Tibial artery (tissue), 4 donors: ENCODE measurements around the gene SMPD3.

Experiments used
- DNase-seq, 2 donors: peaks; one replicate each; pipeline ENCODE4 v3.0.0-alpha.2; 2019
- H3K27ac ChIP-seq, 2 donors: fragments of 200-600 bp; sonication (generic) in 1 of 2; 1 replicate in 1 of 2; 2 replicates in 1 of 2; pipeline ENCODE4 v1.5.1; 2018 to 2019; ENCODE audit warnings: mild to moderate bottlenecking in 1 of 2
- H3K27me3 ChIP-seq, 2 donors: fragments of 200-600 bp; sonication (generic) in 1 of 2; one replicate each; pipeline versions ENCODE4 v1.5.1 to v1.6.0; 2016 to 2019
- H3K36me3 ChIP-seq, 3 donors: fragments of 200-600 bp; sonication (generic) in 2 of 3; one replicate each; pipeline ENCODE4 v1.5.1; 2016 to 2019; ENCODE audit warnings: mild to moderate bottlenecking in 2 of 3
- H3K4me1 ChIP-seq, 4 donors: fragments of 200-600 bp; sonication (generic) in 2 of 4; 1 replicate in 3 of 4; 2 replicates in 1 of 4; pipeline ENCODE4 v1.5.1; 2016 to 2019
- H3K4me3 ChIP-seq, 2 donors: fragments of 200-600 bp; sonication (generic) in 1 of 2; 1 replicate in 1 of 2; 2 replicates in 1 of 2; pipeline ENCODE4 v1.5.1; 2018 to 2019; ENCODE audit warnings: mild to moderate bottlenecking in 2 of 2
- H3K9me3 ChIP-seq, 3 donors: fragments of 200-600 bp; sonication (generic) in 1 of 3; one replicate each; pipeline ENCODE4 v1.5.1; 2016 to 2019
- CTCF ChIP-seq, 2 experiments: fragments of 200-600 bp in 1 of 2; fragments of 450-650 bp in 1 of 2; IDR thresholded peaks; one replicate each; pipeline ENCODE4 v1.5.1; 2017 to 2019; ENCODE audit warnings: antibody characterized with exemption in 2 of 2, mild to moderate bottlenecking in 1 of 2, moderate library complexity in 1 of 2
- intact Hi-C: fragments of 100-400 bp; cut with DNase I; formaldehyde crosslinking; loops from one replicate; pipeline ENCODE4 v1.15.0; 2023; ENCODE audit warnings: low total_unique reads

The SMPD3 gene

GRCh38 chr16:68433316-68433715 is 15.0 kb downstream of the SMPD3 start:
- H3K4me1 ChIP-seq = no peaks in the 10 kb centered on the region
- no peak overlapping the region for H3K27ac ChIP-seq
- no peak for TF ChIP-seq CTCF (IDR thresholded peaks at IDR 0.05)
- intact Hi-C loops = no loop called here
- no peak for DNase-seq
- peaks cover 0 to 8% of the 10 kb centered on the region in 2 donors for H3K27me3 ChIP-seq
- H3K4me3 ChIP-seq = no peak overlapping the region
- H3K9me3 ChIP-seq = no peaks in the 10 kb centered on the region
- no peaks in the 10 kb centered on the region for H3K36me3 ChIP-seq

GRCh38 chr16:68432701-68433100 is 15.6 kb downstream of the SMPD3 start:
- Histone ChIP-seq H3K27ac (no peak overlapping the region), H3K4me3 (no peak overlapping the region), H3K9me3 (no peaks in the 10 kb centered on the region), H3K36me3 (no peaks in the 10 kb centered on the region), H3K27me3 (peaks cover 0 to 2% of the 10 kb centered on the region in 2 donors), H3K4me1 (no peaks in the 10 kb centered on the region)
- intact Hi-C loops = no loop called here
- TF ChIP-seq CTCF (IDR thresholded peaks at IDR 0.05) = no peak
- no peak for DNase-seq

DNA sequence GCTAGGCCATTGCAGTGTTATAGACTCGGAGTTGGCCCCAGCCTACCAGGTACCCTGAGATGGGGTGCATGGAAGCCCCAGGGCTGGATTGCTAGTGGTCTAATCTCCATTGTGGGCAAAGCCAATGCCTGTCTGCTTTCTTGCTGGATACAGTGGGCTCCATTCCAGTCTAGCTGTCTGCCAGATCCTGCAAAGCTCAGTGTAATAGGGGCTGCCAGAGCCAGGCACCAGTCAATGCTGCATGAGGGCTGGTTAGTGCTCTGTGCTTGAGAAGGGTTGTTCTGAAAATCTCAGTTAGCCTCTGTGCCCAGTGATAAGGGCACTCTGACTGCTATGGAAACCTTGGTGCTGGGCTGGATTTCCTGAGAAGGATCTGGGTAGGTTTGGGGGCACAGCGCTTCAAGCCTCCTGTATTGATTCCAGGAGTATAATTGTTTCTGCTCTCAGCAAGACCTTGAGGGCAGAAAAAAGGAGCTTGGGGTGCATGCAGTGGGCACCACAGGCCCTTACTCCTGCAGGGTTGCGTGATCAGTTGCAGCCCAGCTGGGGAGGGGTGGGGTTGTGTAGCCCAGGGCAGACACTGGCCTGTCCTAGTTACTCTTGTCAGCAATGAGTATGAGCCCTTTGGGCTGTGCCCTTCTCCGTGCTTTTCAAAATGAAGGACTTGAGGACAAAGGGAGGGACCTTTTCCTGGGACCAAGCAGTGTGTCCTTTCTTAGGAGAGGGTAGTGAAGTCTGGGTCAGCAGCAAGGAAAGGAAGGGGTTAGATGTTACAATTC is 19.0 kb downstream of the SMPD3 start:
- H3K4me3 ChIP-seq = no peak overlapping the region
- no peaks in the 10 kb centered on the region for H3K27me3 ChIP-seq
- TF ChIP-seq CTCF (IDR thresholded peaks at IDR 0.05) = no peak
- H3K36me3 ChIP-seq = no peaks in the 10 kb centered on the region
- intact Hi-C loops = no loop called here
- H3K9me3 ChIP-seq = no peaks in the 10 kb centered on the region
- peak in 1 of 2 donors; percentile 24 for DNase-seq
- H3K4me1 ChIP-seq = no peaks in the 10 kb centered on the region
- no peak overlapping the region for H3K27ac ChIP-seq

GRCh38 chr16:68427649-68428303 is 20.5 kb downstream of the SMPD3 start:
- no peaks in the 10 kb centered on the region for H3K36me3 ChIP-seq
- H3K27ac ChIP-seq = no peak overlapping the region
- DNase-seq = no peak
- no peaks in the 10 kb centered on the region for H3K9me3 ChIP-seq
- H3K4me3 ChIP-seq = no peak overlapping the region
- no peaks in the 10 kb centered on the region for H3K4me1 ChIP-seq
- no peaks in the 10 kb centered on the region for H3K27me3 ChIP-seq
- intact Hi-C loops = no loop called here
- no peak for TF ChIP-seq CTCF (IDR thresholded peaks at IDR 0.05)

DNA sequence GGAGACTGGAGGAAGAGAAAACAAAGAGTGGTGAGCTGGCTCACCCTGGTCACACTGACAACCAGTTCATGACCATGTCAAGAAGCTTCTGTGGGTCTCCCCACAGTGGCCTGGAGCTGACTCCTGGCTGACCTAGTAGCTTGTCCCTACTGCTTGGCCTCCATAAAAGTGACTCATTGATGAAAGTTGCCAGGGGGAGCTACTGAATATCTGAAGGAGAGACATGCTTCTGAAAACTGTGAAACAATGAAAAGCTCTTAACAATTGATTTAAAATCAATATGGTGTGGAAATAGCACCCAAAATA is 22.0 kb downstream of the SMPD3 start:
- H3K27ac ChIP-seq = no peak overlapping the region
- no peak overlapping the region for H3K4me3 ChIP-seq
- H3K27me3 ChIP-seq = no peaks in the 10 kb centered on the region
- intact Hi-C loops = no loop called here
- TF ChIP-seq CTCF (IDR thresholded peaks at IDR 0.05) = no peak
- H3K9me3 ChIP-seq = no peaks in the 10 kb centered on the region
- no peaks in the 10 kb centered on the region for H3K4me1 ChIP-seq
- no peak for DNase-seq
- H3K36me3 ChIP-seq = no peaks in the 10 kb centered on the region
